Aorta (tissue), 5 donors: ENCODE results near the gene NCAM2. TPM values are rescaled to one million over a fixed set of nuclear protein-coding genes. Genes with fewer than 3 reads are reported as not detected.
"Not testable (repeated sequence)": the region's sequence is repeated elsewhere in the genome, so short reads cannot be mapped to it uniquely, and the experiment has no call there.

Experiments used
- ATAC-seq: fragments of 200-7000 bp; cut with Tn5 transposase; one replicate; pipeline ENCODE4 v1.9.1; 2022; ENCODE audit warnings: moderate library complexity; ENCODE audit not compliant: low FRiP score
- DNase-seq, 2 donors: peaks; one replicate each; pipeline ENCODE4 v3.0.0-alpha.2; 2020
- H3K27ac ChIP-seq, 2 donors: one replicate each; pipeline ENCODE4 v1.5.1; 2013; ENCODE audit warnings: low read length in 2 of 2, mild to moderate bottlenecking in 2 of 2, moderate library complexity in 2 of 2, control low read depth in 1 of 2, inconsistent platforms in 1 of 2, low read depth in 1 of 2
- H3K27me3 ChIP-seq, 2 donors: one replicate each; pipeline ENCODE4 v1.6.1; 2013; ENCODE audit warnings: control low read depth in 1 of 2, low read length in 1 of 2, mild to moderate bottlenecking in 1 of 2, moderate library complexity in 1 of 2; ENCODE audit not compliant: insufficient read depth in 2 of 2, control insufficient read depth in 1 of 2
- H3K36me3 ChIP-seq, 2 donors: one replicate each; pipeline ENCODE4 v1.6.1; 2013; ENCODE audit warnings: control low read depth in 1 of 2, low read length in 1 of 2, mild to moderate bottlenecking in 1 of 2; ENCODE audit not compliant: insufficient read depth in 2 of 2, control insufficient read depth in 1 of 2
- H3K4me1 ChIP-seq, 2 donors: one replicate each; pipeline ENCODE4 v1.6.1; 2013; ENCODE audit warnings: low read length in 2 of 2, control low read depth in 1 of 2, mild to moderate bottlenecking in 1 of 2, moderate library complexity in 1 of 2; ENCODE audit not compliant: insufficient read depth in 2 of 2, control insufficient read depth in 1 of 2
- H3K4me3 ChIP-seq, 2 donors: one replicate each; pipeline ENCODE4 v1.5.1; 2013; ENCODE audit warnings: low read length in 2 of 2, control low read depth in 1 of 2, mild to moderate bottlenecking in 1 of 2
- H3K9me3 ChIP-seq: one replicate; pipeline ENCODE4 v1.6.1; 2013; ENCODE audit warnings: mild to moderate bottlenecking, low read length; ENCODE audit not compliant: control insufficient read depth
- WGBS, 2 donors: extraction: QIAGEN DNeasy Blood & Tissue Kit; methylation state at CpG; one replicate each; pipeline ENCODE4 v1.1.7; 2013; 5-methylcytosine and 5-hydroxymethylcytosine counted together
- intact Hi-C, 2 donors: fragments of 100-400 bp; cut with DNase I; formaldehyde crosslinking; loops; one replicate each; pipeline versions ENCODE4 v1.14.2 to v1.15.0; 2022
- polyA plus RNA-seq, 2 donors: library from polyadenylated mRNA; stranded (reverse); fragments of 200-250 nt; gene quantifications; one replicate each; pipeline ENCODE4 v1.2.3, GENCODE V29; 2013
- total RNA-seq, 2 donors: library from RNA; stranded (reverse); fragmentation: NEBNext Ultra II Directional; extraction: Animal tissue kit (Norgen Biotek cat#: 25700); gene quantifications; one replicate each; pipeline ENCODE4 v1.2.1, GENCODE V29; 2021
- donor health status: healthy with polysubstance abuse.
- donor health status: Bipolar disorder and iron deficiency.
- donor health status: DM: no; HTN: no; CAD: no.
- donor health status: DM: no; HTN: no; CAD: no.
- donor health status: DM: yes; HTN: yes; CAD: no.

NCAM2 gene
- total and polyA plus RNA-seq, 4 donors: 0.13 to 8.7 (median 2.7) TPM

- 4 to 6% methylated on average over 2 of the region's 2 CpGs for WGBS, 2 donors
- intact Hi-C loops: no loop called here
- no peak overlapping the region for H3K27ac ChIP-seq
- no peak for DNase-seq
- no peaks in the 10 kb centered on the region for H3K27me3 ChIP-seq
- no peaks in the 10 kb centered on the region for H3K9me3 ChIP-seq
- ATAC-seq: no peak
- H3K36me3 ChIP-seq: no peaks in the 10 kb centered on the region
- no peak overlapping the region for H3K4me3 ChIP-seq
- no peaks in the 10 kb centered on the region for H3K4me1 ChIP-seq
Observed at GRCh38 chr21:21137986-21138385, 139.8 kb downstream of the NCAM2 start.

GRCh38 chr21:21146587-21147373 is 148.6 kb downstream of the NCAM2 start:
- no peak overlapping the region for H3K4me3 ChIP-seq
- ATAC-seq (no peak), DNase-seq (no peak)
- 95% methylated on average over 25 of the region's 25 CpGs for WGBS, 2 donors
- intact Hi-C loops: no loop called here
- H3K4me1 ChIP-seq: no peaks in the 10 kb centered on the region
- no peak overlapping the region for H3K27ac ChIP-seq
- H3K36me3 ChIP-seq: no peaks in the 10 kb centered on the region
- no peaks in the 10 kb centered on the region for H3K9me3 ChIP-seq
- H3K27me3 ChIP-seq: no peaks in the 10 kb centered on the region

GRCh38 chr21:21147374-21147745 is 149.2 kb downstream of the NCAM2 start:
- no peaks in the 10 kb centered on the region for H3K27me3 ChIP-seq
- H3K4me1 ChIP-seq: no peaks in the 10 kb centered on the region
- ATAC-seq (no peak), DNase-seq (no peak)
- intact Hi-C loops: no loop called here
- 91 to 92% methylated on average over 4 of the region's 4 CpGs for WGBS, 2 donors
- no peaks in the 10 kb centered on the region for H3K9me3 ChIP-seq
- no peaks in the 10 kb centered on the region for H3K36me3 ChIP-seq
- no peak overlapping the region for H3K27ac ChIP-seq
- no peak overlapping the region for H3K4me3 ChIP-seq

- H3K4me3 ChIP-seq: no peak overlapping the region
- H3K27ac ChIP-seq: no peak overlapping the region
- intact Hi-C loops: no loop called here
- no peak for ATAC-seq
- no peaks in the 10 kb centered on the region for H3K36me3 ChIP-seq
- H3K27me3 ChIP-seq: no peaks in the 10 kb centered on the region
- H3K9me3 ChIP-seq: no peaks in the 10 kb centered on the region
- H3K4me1 ChIP-seq: no peaks in the 10 kb centered on the region
- no peak for DNase-seq
Observed at GRCh38 chr21:21148009-21148408, 149.8 kb downstream of the NCAM2 start.

GRCh38 chr21:21148514-21148913 is 150.3 kb downstream of the NCAM2 start:
- no peaks in the 10 kb centered on the region for H3K9me3 ChIP-seq
- DNase-seq: no peak
- no peaks in the 10 kb centered on the region for H3K36me3 ChIP-seq
- no peak overlapping the region for H3K4me3 ChIP-seq
- no peak overlapping the region for H3K27ac ChIP-seq
- ATAC-seq: no peak
- no peaks in the 10 kb centered on the region for H3K4me1 ChIP-seq
- WGBS, 2 donors: 20 to 26% methylated on average over 1 of the region's 1 CpG
- intact Hi-C loops: no loop called here
- no peaks in the 10 kb centered on the region for H3K27me3 ChIP-seq

GRCh38 chr21:21149445-21149844 is 151.2 kb downstream of the NCAM2 start:
- H3K4me3 ChIP-seq, DNase-seq, intact Hi-C loops, H3K27me3 ChIP-seq, H3K4me1 ChIP-seq, H3K9me3 ChIP-seq, H3K36me3 ChIP-seq, ATAC-seq, H3K27ac ChIP-seq: not testable (repeated sequence)
- WGBS, 2 donors: 47% methylated on average over 4 of the region's 4 CpGs

GRCh38 chr21:21151231-21151630 is 153.0 kb downstream of the NCAM2 start:
- Histone ChIP-seq H3K36me3 (no peaks in the 10 kb centered on the region), H3K4me1 (no peaks in the 10 kb centered on the region), H3K27me3 (no peaks in the 10 kb centered on the region), H3K4me3 (no peak overlapping the region), H3K9me3 (no peaks in the 10 kb centered on the region), H3K27ac (no peak overlapping the region)
- ATAC-seq: no peak
- intact Hi-C loops: no loop called here
- 81 to 83% methylated on average over 3 of the region's 3 CpGs for WGBS, 2 donors
- DNase-seq: no peak

GRCh38 chr21:21156397-21156796 is 158.2 kb downstream of the NCAM2 start:
- no peak for ATAC-seq
- Histone ChIP-seq H3K4me3 (no peak overlapping the region), H3K27ac (no peak overlapping the region), H3K4me1 (no peaks in the 10 kb centered on the region), H3K36me3 (no peaks in the 10 kb centered on the region), H3K27me3 (no peaks in the 10 kb centered on the region), H3K9me3 (no peaks in the 10 kb centered on the region)
- DNase-seq: no peak
- intact Hi-C loops: no loop called here

- 18 to 22% methylated on average over 4 of the region's 4 CpGs for WGBS, 2 donors
- no peaks in the 10 kb centered on the region for H3K9me3 ChIP-seq
- no peaks in the 10 kb centered on the region for H3K36me3 ChIP-seq
- DNase-seq (no peak), ATAC-seq (no peak)
- intact Hi-C loops: no loop called here
- no peak overlapping the region for H3K27ac ChIP-seq
- no peaks in the 10 kb centered on the region for H3K4me1 ChIP-seq
- H3K4me3 ChIP-seq: no peak overlapping the region
- H3K27me3 ChIP-seq: no peaks in the 10 kb centered on the region
Observed at GRCh38 chr21:21156957-21157356, 158.7 kb downstream of the NCAM2 start.
